ENCODE measurements around the gene DDX59. TPM values are rescaled to one million over a fixed set of nuclear protein-coding genes. Genes with fewer than 3 reads are reported as not detected.

The DDX59 gene
- total RNA-seq, 1 experiment from 2014 or later, result 16.0 TPM

Other genes with a start within 250 kb of the DDX59 start
- gene KIF14, start 49.2 kb downstream of the DDX59 start, total RNA-seq (2021; ENCODE audit: unreplicated experiment), result 21.8 TPM
- gene CAMSAP2, start 69.0 kb upstream of the DDX59 start, total RNA-seq (2021; ENCODE audit: unreplicated experiment), result 25.0 TPM
- gene GPR25, start 203.1 kb upstream of the DDX59 start, total RNA-seq (2021; ENCODE audit: unreplicated experiment), result not detected
- gene INAVA, start 225.0 kb upstream of the DDX59 start, total RNA-seq (2021; ENCODE audit: unreplicated experiment), result 18.8 TPM